Thymus (tissue), 11 donors: ENCODE data around the gene SERGEF. TPM values are rescaled to one million over a fixed set of nuclear protein-coding genes. Genes with fewer than 3 reads are reported as not detected.

Experiments used
- DNase-seq, 9 donors: peaks; one replicate each; pipeline ENCODE4 v3.0.0-alpha.2; 2013; ENCODE audit warnings: low spot score in 9 of 9, low read depth in 6 of 9, missing footprints in 1 of 9
- H3K27ac ChIP-seq, 2 donors: one replicate each; pipeline ENCODE4 v1.5.1; 2013; ENCODE audit warnings: control low read depth in 1 of 2, low read depth in 1 of 2, low read length in 1 of 2, mild to moderate bottlenecking in 1 of 2, moderate library complexity in 1 of 2
- H3K27me3 ChIP-seq, 2 donors: one replicate each; pipeline ENCODE4 v1.5.1; 2013; ENCODE audit warnings: low read length in 1 of 2; ENCODE audit not compliant: control insufficient read depth in 2 of 2, insufficient read depth in 1 of 2
- H3K36me3 ChIP-seq, 2 donors: one replicate each; pipeline ENCODE4 v1.5.1; 2013; ENCODE audit warnings: low read length in 1 of 2, mild to moderate bottlenecking in 1 of 2, moderate library complexity in 1 of 2; ENCODE audit not compliant: control insufficient read depth in 2 of 2, insufficient read depth in 2 of 2
- H3K4me1 ChIP-seq, 2 donors: one replicate each; pipeline ENCODE4 v1.5.1; 2013; ENCODE audit warnings: low read length in 2 of 2; ENCODE audit not compliant: control insufficient read depth in 2 of 2, insufficient read depth in 2 of 2
- H3K4me3 ChIP-seq, 2 donors: one replicate each; pipeline ENCODE4 v1.5.1; 2013; ENCODE audit warnings: low read length in 2 of 2, control low read depth in 1 of 2, mild to moderate bottlenecking in 1 of 2
- H3K9me3 ChIP-seq, 2 donors: one replicate each; pipeline ENCODE4 v1.5.1; 2013; ENCODE audit warnings: low read length in 1 of 2, mild to moderate bottlenecking in 1 of 2; ENCODE audit not compliant: control insufficient read depth in 2 of 2, insufficient read depth in 1 of 2
- WGBS: extraction: QIAGEN DNeasy Blood & Tissue Kit; methylation state at CpG from one replicate; pipeline ENCODE4 v1.1.7; 2013; 5-methylcytosine and 5-hydroxymethylcytosine counted together
- polyA plus RNA-seq: library from polyadenylated mRNA; stranded (reverse); fragments of 200-250 nt; gene quantifications from one replicate; pipeline ENCODE4 v1.2.3, GENCODE V29; 2013
- total RNA-seq: library from RNA; stranded (reverse); fragments of 120-200 nt; gene quantifications from one replicate; pipeline ENCODE4 v1.2.4, GENCODE V29; 2013
- donor health status: healthy.

SERGEF gene
- total and polyA plus RNA-seq, 2 donors = 52.8 to 84.2 TPM

DNA sequence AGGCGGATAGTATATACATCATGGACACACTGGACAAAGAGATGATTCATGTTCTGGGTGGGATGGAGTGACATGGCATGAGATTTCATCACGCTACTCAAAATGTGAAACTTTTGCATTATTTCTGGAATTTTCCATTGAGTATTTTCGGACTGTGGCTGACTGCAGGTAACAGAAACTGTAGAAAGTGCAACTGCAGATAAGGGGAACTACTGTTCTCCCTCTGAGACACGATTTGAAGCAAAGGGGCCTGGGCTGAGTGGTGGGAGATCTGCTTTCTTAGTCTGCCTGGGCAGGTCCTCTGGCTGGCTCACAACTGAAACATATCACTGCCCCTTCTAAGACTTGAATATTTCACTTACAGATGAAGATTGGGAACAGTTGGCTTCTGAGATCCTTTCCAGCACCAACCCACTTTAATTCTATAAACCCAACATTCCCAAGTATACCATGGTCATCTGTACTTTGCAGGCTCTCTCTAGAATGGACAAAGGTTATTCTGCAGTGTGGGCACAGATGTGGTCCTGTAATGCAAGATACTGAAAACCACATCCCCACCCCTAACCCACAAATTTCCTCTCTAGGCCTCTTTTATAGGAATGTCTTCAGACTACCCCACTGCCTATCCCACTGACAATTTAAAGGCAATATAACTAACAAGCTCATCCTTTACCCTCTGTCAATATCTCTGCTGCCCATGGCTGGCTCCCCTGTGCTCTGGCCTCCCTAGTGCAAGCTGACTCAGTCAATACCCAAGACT is 157.1 kb downstream of the SERGEF start:
- H3K9me3 ChIP-seq = no peaks in the 10 kb centered on the region
- no peak overlapping the region for H3K27ac ChIP-seq
- 79% methylated on average over 4 of the region's 4 CpGs for WGBS
- H3K4me3 ChIP-seq = no peak overlapping the region
- H3K36me3 ChIP-seq = peaks cover under 1 to 2% of the 10 kb centered on the region in 2 donors
- peaks cover 0 to 7% of the 10 kb centered on the region in 2 donors for H3K4me1 ChIP-seq
- H3K27me3 ChIP-seq = no peaks in the 10 kb centered on the region
- no peak for DNase-seq

DNA sequence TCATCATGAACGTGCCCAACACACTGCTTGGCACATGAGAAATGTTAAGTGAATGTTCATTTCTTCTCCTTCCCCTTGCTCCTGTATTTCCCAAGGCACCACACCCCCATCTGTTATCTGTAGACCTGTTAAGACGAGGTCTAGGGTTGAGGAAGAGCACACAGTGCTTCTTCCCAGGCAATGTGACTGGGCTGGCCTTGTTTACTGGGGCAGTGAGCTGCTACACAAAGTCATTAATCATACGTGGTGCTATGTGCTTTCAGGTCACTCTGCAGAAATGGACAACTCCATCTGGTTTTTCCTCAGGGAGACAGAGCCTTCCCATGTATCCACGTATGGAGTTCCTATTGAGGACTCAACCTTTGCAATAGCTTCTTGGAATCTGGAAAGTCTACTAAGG is 159.6 kb downstream of the SERGEF start:
- no peaks in the 10 kb centered on the region for H3K9me3 ChIP-seq
- H3K4me1 ChIP-seq = peaks cover 0 to 7% of the 10 kb centered on the region in 2 donors
- no peak overlapping the region for H3K27ac ChIP-seq
- H3K36me3 ChIP-seq = peaks cover 0 to 2% of the 10 kb centered on the region in 2 donors
- H3K27me3 ChIP-seq = no peaks in the 10 kb centered on the region
- no peak for DNase-seq
- WGBS = 96% methylated on average over 4 of the region's 4 CpGs
- H3K4me3 ChIP-seq = no peak overlapping the region

- Histone ChIP-seq H3K27ac (no peak overlapping the region), H3K4me1 (peaks cover 4 to 14% of the 10 kb centered on the region in 2 donors), H3K4me3 (no peak overlapping the region), H3K9me3 (no peaks in the 10 kb centered on the region), H3K27me3 (no peaks in the 10 kb centered on the region), H3K36me3 (peaks cover 0 to 2% of the 10 kb centered on the region in 2 donors)
- 95% methylated on average over 1 of the region's 1 CpG for WGBS
- DNase-seq = no peak
Measured at GRCh38 chr11:17852246-17852645, 160.6 kb downstream of the SERGEF start.

DNA sequence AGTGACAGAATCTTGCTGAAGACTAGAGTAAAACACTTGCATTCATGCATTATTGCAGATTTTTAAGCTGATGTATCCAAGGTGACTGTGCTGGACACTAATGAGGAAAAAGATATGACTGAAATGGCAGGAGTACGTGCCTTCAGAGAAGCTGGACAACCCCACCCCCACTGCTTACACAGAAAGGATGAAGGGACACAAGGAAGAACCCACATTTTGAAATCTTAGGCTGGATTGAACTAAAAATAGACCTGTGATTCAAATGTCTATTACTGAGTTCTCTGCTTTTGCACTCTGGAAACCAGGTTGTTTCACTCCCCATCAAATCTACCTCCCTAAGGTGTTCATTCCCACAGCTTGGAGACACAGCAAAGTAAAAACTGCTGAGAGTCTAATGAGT is 161.2 kb downstream of the SERGEF start:
- no peak overlapping the region for H3K27ac ChIP-seq
- no peaks in the 10 kb centered on the region for H3K27me3 ChIP-seq
- DNase-seq = no peak
- WGBS = 96% methylated on average over 1 of the region's 1 CpG
- H3K9me3 ChIP-seq = no peaks in the 10 kb centered on the region
- no peak overlapping the region for H3K4me3 ChIP-seq
- peaks cover 0 to 2% of the 10 kb centered on the region in 2 donors for H3K36me3 ChIP-seq
- H3K4me1 ChIP-seq = peaks cover 10 to 18% of the 10 kb centered on the region in 2 donors

DNA sequence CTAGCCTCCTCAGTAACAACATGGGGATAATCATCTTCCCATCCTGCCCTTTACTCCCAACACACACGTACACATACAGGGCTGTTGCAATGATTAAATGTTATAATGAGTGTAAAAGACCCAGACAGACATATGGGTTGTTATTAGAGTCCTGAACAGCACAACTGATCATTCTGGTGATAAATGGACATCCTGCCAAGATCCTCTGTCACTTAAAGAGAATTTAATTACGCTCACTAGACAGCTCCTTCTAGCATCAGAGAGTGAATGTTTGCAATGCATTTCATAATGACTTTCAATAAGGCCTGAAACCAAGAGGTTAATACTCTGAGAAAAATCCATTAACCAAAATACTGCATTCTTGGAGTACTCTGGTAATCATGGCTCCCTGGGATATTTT is 162.5 kb downstream of the SERGEF start:
- Histone ChIP-seq H3K27me3 (no peaks in the 10 kb centered on the region), H3K4me1 (peaks cover 13% of the 10 kb centered on the region in 2 donors), H3K4me3 (no peak overlapping the region), H3K9me3 (no peaks in the 10 kb centered on the region), H3K36me3 (peaks cover 0 to 3% of the 10 kb centered on the region in 2 donors), H3K27ac (no peak overlapping the region)
- WGBS = 98% methylated on average over 2 of the region's 2 CpGs
- DNase-seq = no peak

GRCh38 chr11:17848715-17849114 is 164.1 kb downstream of the SERGEF start:
- peaks cover 13% of the 10 kb centered on the region in 2 donors for H3K4me1 ChIP-seq
- over 99% methylated on average over 2 of the region's 2 CpGs for WGBS

GRCh38 chr11:17846852-17847453 is 165.9 kb downstream of the SERGEF start:
- no peaks in the 10 kb centered on the region for H3K27me3 ChIP-seq
- H3K4me1 ChIP-seq = peaks cover 13% of the 10 kb centered on the region in 2 donors
- 45% methylated on average over 7 of the region's 7 CpGs for WGBS
- H3K36me3 ChIP-seq = peaks cover 0 to 3% of the 10 kb centered on the region in 2 donors
- no peaks in the 10 kb centered on the region for H3K9me3 ChIP-seq
- H3K27ac ChIP-seq = peak overlapping the region; percentile 38 to 58
- DNase-seq = peak in 8 of 9 donors; percentile 26 to 81 (median 58)
- no peak overlapping the region for H3K4me3 ChIP-seq

More at GRCh38 chr11:17848715-17849114, 164.1 kb downstream of the SERGEF start:
- H3K36me3 ChIP-seq = peaks cover 0 to 3% of the 10 kb centered on the region in 2 donors
- no peak overlapping the region for H3K27ac ChIP-seq
- no peaks in the 10 kb centered on the region for H3K27me3 ChIP-seq
- no peak for DNase-seq
- H3K4me3 ChIP-seq = no peak overlapping the region
- H3K9me3 ChIP-seq = no peaks in the 10 kb centered on the region

DNA sequence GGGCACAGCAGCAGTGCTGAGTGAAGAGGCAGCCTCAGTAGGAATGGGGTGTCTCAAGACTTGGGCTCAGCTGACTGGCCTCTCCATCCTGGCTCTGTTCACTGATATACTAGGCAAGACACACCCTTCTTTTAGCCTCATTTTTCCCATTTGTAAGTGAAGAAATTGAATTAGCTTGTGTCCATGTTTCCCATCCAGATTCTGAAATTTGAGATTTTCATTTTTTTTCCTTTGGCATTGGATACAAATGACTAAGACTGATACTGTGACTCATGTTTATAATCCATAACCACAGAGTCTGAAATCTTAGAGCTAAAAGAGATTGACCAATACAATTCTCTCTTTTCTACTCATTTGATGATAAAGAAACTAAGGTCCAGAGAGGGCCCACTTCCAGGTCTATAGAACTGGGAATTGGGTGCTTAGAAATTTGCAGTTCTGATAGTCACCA is 167.4 kb downstream of the SERGEF start:
- H3K9me3 ChIP-seq = no peaks in the 10 kb centered on the region
- peaks cover 0 to 3% of the 10 kb centered on the region in 2 donors for H3K36me3 ChIP-seq
- DNase-seq = no peak
- H3K27me3 ChIP-seq = no peaks in the 10 kb centered on the region
- H3K27ac ChIP-seq = no peak overlapping the region
- peaks cover 13 to 15% of the 10 kb centered on the region in 2 donors for H3K4me1 ChIP-seq
- no peak overlapping the region for H3K4me3 ChIP-seq

- H3K4me1 ChIP-seq = peaks cover 0 to 8% of the 10 kb centered on the region in 2 donors
- 96% methylated on average over 4 of the region's 4 CpGs for WGBS
- H3K9me3 ChIP-seq = no peaks in the 10 kb centered on the region
- H3K4me3 ChIP-seq = no peak overlapping the region
- H3K36me3 ChIP-seq = no peaks in the 10 kb centered on the region
- DNase-seq = no peak
- no peaks in the 10 kb centered on the region for H3K27me3 ChIP-seq
- H3K27ac ChIP-seq = no peak overlapping the region
Measured at GRCh38 chr11:17840101-17840548, 172.7 kb downstream of the SERGEF start.
